CD4-positive, CD25-positive, alpha-beta regulatory T cell (primary cell): ENCODE measurements around the gene SMTN. TPM values are rescaled to one million over a fixed set of nuclear protein-coding genes. Genes with fewer than 3 reads are reported as not detected.
A peak's percentile ranks its signal among the peaks of the same experiment; 100 is the strongest.

Experiments
- ATAC-seq, 2 donors: fragments of 150-1000 bp; cut with Tn5 transposase; one replicate each; pipeline ENCODE4 v1.10.0; 2021; ENCODE audit warnings: low read depth in 2 of 2, moderate number of reproducible peaks in 2 of 2, moderate library complexity in 1 of 2
- DNase-seq, 3 donors: peaks; one replicate each; pipeline versions ENCODE4 v3.0.0 to v3.0.0-alpha.2; 2012 to 2022; ENCODE audit warnings: mixed read lengths in 1 of 3
- H3K27ac ChIP-seq: one replicate; pipeline ENCODE4 v1.7.0; 2013; ENCODE audit warnings: mild to moderate bottlenecking, low read length; ENCODE audit not compliant: insufficient read depth, poor library complexity, severe bottlenecking
- H3K27me3 ChIP-seq: one replicate; pipeline ENCODE4 v1.7.0; 2013; ENCODE audit warnings: low read length; ENCODE audit not compliant: control insufficient read depth, insufficient read depth
- H3K36me3 ChIP-seq: one replicate; pipeline ENCODE4 v1.7.0; 2013; ENCODE audit warnings: mild to moderate bottlenecking, low read length, moderate library complexity; ENCODE audit not compliant: control insufficient read depth, insufficient read depth
- H3K4me1 ChIP-seq: 2 replicates; pipeline ENCODE4 v1.7.0; 2013; ENCODE audit warnings: mild to moderate bottlenecking, low read length; ENCODE audit not compliant: insufficient read depth, control insufficient read depth, poor library complexity, severe bottlenecking
- H3K4me3 ChIP-seq: one replicate; pipeline ENCODE4 v1.7.0; 2013; ENCODE audit warnings: low read depth, mild to moderate bottlenecking, low read length, moderate library complexity
- H3K9me3 ChIP-seq, 2 experiments: 1 replicate in 1 of 2; 2 replicates in 1 of 2; pipeline ENCODE4 v1.7.0; 2013; ENCODE audit warnings: low read length in 2 of 2, mild to moderate bottlenecking in 1 of 2, moderate library complexity in 1 of 2; ENCODE audit not compliant: control insufficient read depth in 2 of 2
- H3K27ac Mint-ChIP-seq, 3 donors: one replicate each; pipeline ENCODE4 v1.8.0; 2020 to 2022; ENCODE audit warnings: mild to moderate bottlenecking in 3 of 3, mixed read lengths in 3 of 3, moderate library complexity in 2 of 3
- H3K27me3 Mint-ChIP-seq: one replicate; pipeline ENCODE4 v1.8.0; 2022; ENCODE audit warnings: mild to moderate bottlenecking, mixed read lengths
- H3K36me3 Mint-ChIP-seq: one replicate; pipeline ENCODE4 v1.8.0; 2020; ENCODE audit warnings: mixed read lengths
- H3K4me1 Mint-ChIP-seq, 4 donors: one replicate each; pipeline ENCODE4 v1.8.0; 2020 to 2022; ENCODE audit warnings: mixed read lengths in 4 of 4, mild to moderate bottlenecking in 1 of 4
- H3K4me3 Mint-ChIP-seq, 4 donors: one replicate each; pipeline ENCODE4 v1.8.0; 2020 to 2022; ENCODE audit warnings: mild to moderate bottlenecking in 4 of 4, mixed read lengths in 4 of 4, moderate library complexity in 3 of 4
- H3K9me3 Mint-ChIP-seq, 7 donors: one replicate each; pipeline ENCODE4 v1.8.0; 2020 to 2022; ENCODE audit warnings: mixed read lengths in 7 of 7, mild to moderate bottlenecking in 3 of 7, moderate library complexity in 2 of 7
- polyA plus RNA-seq, 4 donors: library from polyadenylated mRNA; unstranded; fragments of 300-500 nt; fragmentation: Illumina TruSeq; gene quantifications; one replicate each; pipeline ENCODE4 v1.2.3, GENCODE V29; 2021
- total RNA-seq: library from RNA; stranded (reverse); gene quantifications from one replicate; pipeline ENCODE4 v1.2.3, GENCODE V29; 2022

Gene SMTN
- total and polyA plus RNA-seq, 5 donors from 2014 or later = 0.33 to 6.5 (median 0.63) TPM; not detected in 1

DNA sequence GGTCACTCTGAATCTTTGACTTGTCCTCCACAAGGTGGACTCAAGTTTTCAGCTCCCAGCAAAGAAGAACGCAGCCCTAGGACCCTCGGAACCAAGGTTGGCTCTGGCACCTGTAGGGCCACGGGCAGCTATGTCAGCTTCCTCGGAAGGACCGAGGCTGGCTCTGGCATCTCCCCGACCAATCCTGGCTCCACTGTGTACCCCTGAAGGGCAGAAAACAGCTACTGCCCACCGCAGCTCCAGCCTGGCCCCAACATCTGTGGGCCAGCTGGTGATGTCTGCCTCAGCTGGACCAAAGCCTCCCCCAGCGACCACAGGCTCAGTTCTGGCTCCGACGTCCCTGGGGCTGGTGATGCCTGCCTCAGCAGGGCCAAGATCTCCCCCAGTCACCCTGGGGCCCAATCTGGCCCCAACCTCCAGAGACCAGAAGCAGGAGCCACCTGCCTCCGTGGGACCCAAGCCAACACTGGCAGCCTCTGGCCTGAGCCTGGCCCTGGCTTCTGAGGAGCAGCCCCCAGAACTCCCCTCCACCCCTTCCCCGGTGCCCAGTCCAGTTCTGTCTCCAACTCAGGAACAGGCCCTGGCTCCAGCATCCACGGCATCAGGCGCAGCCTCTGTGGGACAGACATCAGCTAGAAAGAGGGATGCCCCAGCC is 43.8 kb downstream of the SMTN start:
- Mint-ChIP-seq H3K27ac (no peak overlapping the region), H3K4me1 (peaks cover 0 to 7% (median 2%) of the 10 kb centered on the region in 4 donors), H3K9me3 (no peaks in the 10 kb centered on the region), H3K36me3 (no peaks in the 10 kb centered on the region), H3K4me3 (no peak overlapping the region), H3K27me3 (peaks cover 10% of the 10 kb centered on the region)
- Histone ChIP-seq H3K9me3 (no peaks in the 10 kb centered on the region), H3K4me1 (no peaks in the 10 kb centered on the region), H3K4me3 (no peak overlapping the region), H3K27me3 (no peaks in the 10 kb centered on the region), H3K27ac (no peak overlapping the region), H3K36me3 (no peaks in the 10 kb centered on the region)
- ATAC-seq = no peak
- DNase-seq = no peak

DNA sequence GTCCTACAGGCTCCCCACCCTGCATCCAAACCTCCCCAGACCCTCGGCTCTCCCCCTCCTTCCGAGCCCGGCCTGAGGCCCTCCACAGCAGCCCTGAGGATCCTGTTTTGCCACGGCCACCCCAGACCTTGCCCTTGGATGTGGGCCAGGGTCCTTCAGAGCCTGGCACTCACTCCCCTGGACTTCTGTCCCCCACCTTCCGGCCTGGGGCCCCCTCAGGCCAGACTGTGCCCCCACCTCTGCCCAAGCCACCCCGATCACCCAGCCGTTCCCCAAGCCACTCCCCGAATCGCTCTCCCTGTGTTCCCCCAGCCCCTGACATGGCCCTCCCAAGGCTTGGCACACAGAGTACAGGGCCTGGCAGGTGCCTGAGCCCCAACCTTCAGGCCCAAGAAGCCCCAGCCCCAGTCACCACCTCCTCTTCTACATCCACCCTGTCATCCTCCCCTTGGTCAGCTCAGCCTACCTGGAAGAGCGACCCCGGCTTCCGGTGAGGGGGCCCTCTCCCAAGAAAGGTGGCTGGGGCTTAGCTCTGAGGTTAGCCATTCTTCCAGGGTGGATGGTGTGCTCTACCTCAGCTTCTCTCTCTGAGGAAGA is 44.5 kb downstream of the SMTN start:
- H3K27ac ChIP-seq = no peak overlapping the region
- no peaks in the 10 kb centered on the region for H3K36me3 ChIP-seq
- peaks cover 10% of the 10 kb centered on the region for H3K27me3 Mint-ChIP-seq
- no peaks in the 10 kb centered on the region for H3K9me3 ChIP-seq
- H3K4me1 ChIP-seq = no peaks in the 10 kb centered on the region
- H3K4me3 Mint-ChIP-seq = no peak overlapping the region
- H3K27me3 ChIP-seq = no peaks in the 10 kb centered on the region
- H3K27ac Mint-ChIP-seq = no peak overlapping the region
- no peak for DNase-seq
- H3K4me3 ChIP-seq = no peak overlapping the region
- no peak for ATAC-seq
- H3K9me3 Mint-ChIP-seq = no peaks in the 10 kb centered on the region
- peaks cover 0 to 7% (median 2%) of the 10 kb centered on the region in 4 donors for H3K4me1 Mint-ChIP-seq
- no peaks in the 10 kb centered on the region for H3K36me3 Mint-ChIP-seq

DNA sequence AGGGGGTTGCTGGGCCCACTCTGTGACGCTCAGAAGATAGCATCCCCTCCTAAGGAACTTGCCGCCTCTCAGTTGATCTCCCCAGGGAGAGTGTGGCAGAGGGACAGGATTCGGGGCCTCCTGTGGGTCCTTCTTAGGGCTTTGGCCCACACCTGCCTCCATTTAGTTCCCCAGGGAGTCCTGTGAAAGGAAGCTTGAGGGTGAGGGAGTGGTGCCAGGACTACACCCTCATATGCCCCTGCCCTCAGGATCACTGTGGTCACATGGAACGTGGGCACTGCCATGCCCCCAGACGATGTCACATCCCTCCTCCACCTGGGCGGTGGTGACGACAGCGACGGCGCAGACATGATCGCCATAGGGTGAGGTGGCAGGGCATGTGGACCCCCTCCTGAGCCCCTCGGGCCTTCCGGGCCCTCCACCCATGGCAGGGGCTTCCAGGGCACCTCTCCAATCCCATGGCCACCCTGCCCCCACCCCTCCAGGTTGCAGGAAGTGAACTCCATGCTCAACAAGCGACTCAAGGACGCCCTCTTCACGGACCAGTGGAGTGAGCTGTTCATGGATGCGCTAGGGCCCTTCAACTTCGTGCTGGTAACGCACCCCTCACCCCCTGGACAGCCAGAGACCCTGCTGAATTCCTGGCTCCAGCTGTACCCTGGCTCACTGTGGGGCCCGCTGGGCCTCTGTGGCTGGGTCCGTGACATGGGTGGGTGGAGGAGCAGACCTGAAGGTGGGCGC is 45.2 kb downstream of the SMTN start:
- H3K36me3 ChIP-seq = no peaks in the 10 kb centered on the region
- H3K4me3 ChIP-seq = no peak overlapping the region
- no peak overlapping the region for H3K4me3 Mint-ChIP-seq
- DNase-seq (no peak), ATAC-seq (peak in 1 of 2 donors; percentile 12)
- peaks cover 10% of the 10 kb centered on the region for H3K27me3 Mint-ChIP-seq
- H3K27me3 ChIP-seq = no peaks in the 10 kb centered on the region
- H3K9me3 ChIP-seq = no peaks in the 10 kb centered on the region
- H3K4me1 ChIP-seq = no peaks in the 10 kb centered on the region
- no peaks in the 10 kb centered on the region for H3K36me3 Mint-ChIP-seq
- H3K27ac ChIP-seq = no peak overlapping the region
- no peak overlapping the region for H3K27ac Mint-ChIP-seq
- peaks cover 0 to 5% (median 2%) of the 10 kb centered on the region in 4 donors for H3K4me1 Mint-ChIP-seq
- no peaks in the 10 kb centered on the region for H3K9me3 Mint-ChIP-seq

- Histone ChIP-seq H3K4me1 (no peaks in the 10 kb centered on the region), H3K27me3 (no peaks in the 10 kb centered on the region), H3K36me3 (no peaks in the 10 kb centered on the region), H3K4me3 (no peak overlapping the region), H3K27ac (no peak overlapping the region), H3K9me3 (no peaks in the 10 kb centered on the region)
- Mint-ChIP-seq H3K9me3 (no peaks in the 10 kb centered on the region), H3K4me1 (peaks cover 0 to 5% (median 0%) of the 10 kb centered on the region in 4 donors), H3K27me3 (peaks cover 6% of the 10 kb centered on the region), H3K4me3 (no peak overlapping the region), H3K36me3 (no peaks in the 10 kb centered on the region), H3K27ac (no peak overlapping the region)
- no peak for ATAC-seq
- no peak for DNase-seq
These were observed 45.7 kb downstream of the SMTN start for GRCh38 chr22:31126869-31127175.

- H3K27me3 ChIP-seq = no peaks in the 10 kb centered on the region
- H3K27ac ChIP-seq = no peak overlapping the region
- H3K36me3 ChIP-seq = no peaks in the 10 kb centered on the region
- ATAC-seq (no peak), DNase-seq (no peak)
- no peak overlapping the region for H3K4me3 ChIP-seq
- peaks cover 4% of the 10 kb centered on the region for H3K27me3 Mint-ChIP-seq
- H3K9me3 Mint-ChIP-seq = no peaks in the 10 kb centered on the region
- H3K9me3 ChIP-seq = no peaks in the 10 kb centered on the region
- H3K4me1 ChIP-seq = no peaks in the 10 kb centered on the region
- no peak overlapping the region for H3K4me3 Mint-ChIP-seq
- H3K4me1 Mint-ChIP-seq = peaks cover 0 to 3% (median 0%) of the 10 kb centered on the region in 4 donors
- H3K36me3 Mint-ChIP-seq = no peaks in the 10 kb centered on the region
- no peak overlapping the region for H3K27ac Mint-ChIP-seq
These were observed 46.2 kb downstream of the SMTN start for GRCh38 chr22:31127181-31127772.

DNA sequence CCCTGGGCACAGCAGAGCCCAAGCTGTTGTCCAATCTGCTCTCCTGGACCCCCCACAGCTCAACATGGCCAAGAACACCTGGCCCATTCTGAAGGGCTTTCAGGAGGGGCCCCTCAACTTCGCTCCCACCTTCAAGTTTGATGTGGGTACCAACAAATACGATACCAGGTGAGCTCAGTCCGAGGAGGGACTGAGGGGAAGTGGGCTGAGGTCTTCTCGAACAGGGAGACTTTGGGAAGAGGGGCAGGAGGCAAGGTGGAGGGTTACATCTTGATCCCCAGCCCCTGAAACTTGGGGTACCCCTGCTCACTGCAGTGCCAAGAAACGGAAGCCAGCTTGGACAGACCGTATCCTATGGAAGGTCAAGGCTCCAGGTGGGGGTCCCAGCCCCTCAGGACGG is 47.0 kb downstream of the SMTN start:
- no peaks in the 10 kb centered on the region for H3K4me1 ChIP-seq
- no peaks in the 10 kb centered on the region for H3K36me3 Mint-ChIP-seq
- no peak for ATAC-seq
- no peaks in the 10 kb centered on the region for H3K9me3 ChIP-seq
- H3K36me3 ChIP-seq = no peaks in the 10 kb centered on the region
- H3K27me3 ChIP-seq = no peaks in the 10 kb centered on the region
- no peak overlapping the region for H3K4me3 Mint-ChIP-seq
- H3K27me3 Mint-ChIP-seq = peaks cover 4% of the 10 kb centered on the region
- no peak overlapping the region for H3K4me3 ChIP-seq
- no peak for DNase-seq
- H3K27ac ChIP-seq = no peak overlapping the region
- peaks cover 0 to 3% (median 0%) of the 10 kb centered on the region in 4 donors for H3K4me1 Mint-ChIP-seq
- peak overlapping the region in 1 of 3 donors; percentile 32 for H3K27ac Mint-ChIP-seq
- H3K9me3 Mint-ChIP-seq = no peaks in the 10 kb centered on the region

- peaks cover 0 to 3% (median 0%) of the 10 kb centered on the region in 4 donors for H3K4me1 Mint-ChIP-seq
- no peaks in the 10 kb centered on the region for H3K27me3 Mint-ChIP-seq
These were observed 49.8 kb downstream of the SMTN start for GRCh38 chr22:31130873-31131272.

More at GRCh38 chr22:31130873-31131272, 49.8 kb downstream of the SMTN start:
- ATAC-seq = no peak
- no peak overlapping the region for H3K4me3 ChIP-seq
- H3K27ac ChIP-seq = no peak overlapping the region
- no peaks in the 10 kb centered on the region for H3K9me3 ChIP-seq
- H3K4me3 Mint-ChIP-seq = no peak overlapping the region
- no peaks in the 10 kb centered on the region for H3K9me3 Mint-ChIP-seq
- DNase-seq = no peak
- H3K4me1 ChIP-seq = no peaks in the 10 kb centered on the region
- no peaks in the 10 kb centered on the region for H3K27me3 ChIP-seq
- no peaks in the 10 kb centered on the region for H3K36me3 ChIP-seq
- no peak overlapping the region for H3K27ac Mint-ChIP-seq
- no peaks in the 10 kb centered on the region for H3K36me3 Mint-ChIP-seq
